Small intestine (tissue), 7 donors: ENCODE measurements around the gene PGAM5. TPM values are rescaled to one million over a fixed set of nuclear protein-coding genes. Genes with fewer than 3 reads are reported as not detected.

ENCODE experiments used
- DNase-seq, 2 donors: peaks; one replicate each; pipeline versions ENCODE4 v3.0.0 to v3.0.0-alpha.2; 2013
- FAIRE-seq: peaks from 2 replicates; lab custom pipeline; 2012; peaks lifted over from hg19 to GRCh38; lab: Jason Lieb, UNC
- H3K27ac ChIP-seq, 3 donors: one replicate each; pipeline ENCODE4 v1.5.1; 2013; ENCODE audit warnings: low read length in 2 of 3, mild to moderate bottlenecking in 2 of 3, control low read depth in 1 of 3, inconsistent platforms in 1 of 3, low read depth in 1 of 3, moderate library complexity in 1 of 3
- H3K27me3 ChIP-seq, 3 donors: one replicate each; pipeline ENCODE4 v1.6.1; 2013; ENCODE audit warnings: low read length in 3 of 3, inconsistent platforms in 1 of 3; ENCODE audit not compliant: control insufficient read depth in 3 of 3, insufficient read depth in 3 of 3
- H3K36me3 ChIP-seq, 3 donors: one replicate each; pipeline ENCODE4 v1.6.1; 2013; ENCODE audit warnings: low read length in 3 of 3, inconsistent platforms in 1 of 3, low read depth in 1 of 3, mild to moderate bottlenecking in 1 of 3, moderate library complexity in 1 of 3; ENCODE audit not compliant: control insufficient read depth in 3 of 3, insufficient read depth in 2 of 3
- H3K4me1 ChIP-seq, 3 donors: one replicate each; pipeline ENCODE4 v1.6.1; 2013; ENCODE audit warnings: low read length in 2 of 3, inconsistent platforms in 1 of 3, low read depth in 1 of 3, mild to moderate bottlenecking in 1 of 3, moderate library complexity in 1 of 3; ENCODE audit not compliant: control insufficient read depth in 3 of 3, insufficient read depth in 2 of 3
- H3K4me3 ChIP-seq, 3 donors: one replicate each; pipeline ENCODE4 v1.5.1; 2013; ENCODE audit warnings: low read length in 3 of 3, control low read depth in 1 of 3, inconsistent platforms in 1 of 3, low read depth in 1 of 3, mild to moderate bottlenecking in 1 of 3, moderate library complexity in 1 of 3
- H3K9me3 ChIP-seq, 2 donors: one replicate each; pipeline ENCODE4 v1.6.1; 2013; ENCODE audit warnings: low read depth in 1 of 2, low read length in 1 of 2; ENCODE audit not compliant: control insufficient read depth in 2 of 2, insufficient read depth in 1 of 2
- WGBS, 3 donors: extraction: QIAGEN DNeasy Blood & Tissue Kit; methylation state at CpG; one replicate each; pipeline ENCODE4 v1.1.7; 2013; 5-methylcytosine and 5-hydroxymethylcytosine counted together
- polyA plus RNA-seq, 4 donors: library from polyadenylated mRNA; stranded (reverse) in 3 of 4; unstranded in 1 of 4; fragments of 200-250 nt in 3 of 4; fragments of 120-200 nt in 1 of 4; gene quantifications; one replicate each; pipeline versions ENCODE4 v1.2.1 to v1.2.3, GENCODE V29; 2013
- donor health status: healthy with polysubstance abuse.
- donor health status: control.
- donor health status: control.
- donor health status: Bipolar disorder and iron deficiency.
- donor health status: healthy.

PGAM5 gene
- polyA plus RNA-seq, 4 donors = 9.5 to 35.5 (median 15.8) TPM

DNA sequence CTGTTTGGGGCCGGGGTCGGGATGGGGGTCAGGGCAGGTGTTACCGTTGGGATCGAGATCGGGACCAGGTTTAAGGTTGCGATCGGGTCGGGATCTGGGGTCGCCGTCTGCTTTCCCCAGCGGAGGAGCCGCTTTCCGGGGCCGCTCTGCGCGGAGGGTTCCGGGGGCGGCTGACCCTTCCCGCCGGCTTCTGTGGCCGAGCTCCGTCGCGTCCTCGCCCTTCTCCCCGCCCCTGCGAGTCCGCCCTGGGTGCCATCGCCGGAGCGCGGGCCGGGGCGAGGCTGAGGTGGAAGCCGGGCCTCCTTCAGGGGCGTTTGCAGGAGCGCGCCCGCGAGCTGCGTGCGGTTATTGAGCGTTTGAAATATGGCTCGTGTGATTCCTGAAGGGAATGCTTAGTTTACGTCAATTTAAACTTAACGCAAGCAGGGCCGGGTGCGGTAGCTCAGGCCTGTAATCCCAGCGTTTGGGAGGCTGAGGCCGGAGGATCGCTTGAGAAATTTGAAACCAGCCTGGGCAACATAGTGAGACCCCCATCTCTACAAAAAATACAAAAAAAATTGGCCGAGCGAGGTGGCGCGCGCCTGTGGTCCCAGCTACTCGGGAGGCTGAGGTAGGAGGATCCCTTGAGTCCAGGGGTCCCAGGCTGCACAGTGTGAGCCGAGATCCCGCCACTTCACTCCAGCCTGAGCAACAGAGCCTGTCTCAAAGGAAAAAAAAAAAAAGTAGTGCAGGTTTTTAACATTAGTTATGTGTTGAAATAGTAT is 620 bp downstream of the PGAM5 start:
- peak overlapping the region; percentile 59 to 96 (median 95) for H3K4me3 ChIP-seq
- WGBS, 3 donors = 3 to 7% (median 6%) methylated on average over 56 to 59 of the region's 59 CpGs

DNA sequence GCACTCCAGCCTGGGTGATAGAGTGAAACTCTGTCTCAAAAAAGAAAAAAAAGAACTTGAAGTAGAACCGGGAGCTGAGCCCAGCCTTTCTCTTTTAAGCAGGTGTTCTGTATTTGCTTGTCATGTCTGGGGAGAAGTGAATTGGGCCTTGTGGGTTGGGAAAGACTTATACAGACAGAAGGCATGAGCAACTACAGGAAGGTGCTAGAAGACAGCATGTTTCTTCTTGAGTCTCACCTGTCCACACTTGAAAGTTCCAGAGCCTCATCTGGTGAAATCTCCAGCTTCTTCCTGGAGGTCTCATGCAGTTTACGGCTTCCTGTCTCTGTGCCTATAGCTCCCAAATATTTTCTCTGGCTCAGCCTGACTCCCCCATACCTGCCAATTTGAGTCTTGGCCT is 2.5 kb downstream of the PGAM5 start:
- peaks cover 2 to 40% (median 4%) of the 10 kb centered on the region in 3 donors for H3K36me3 ChIP-seq
- no peak for DNase-seq
- no peak overlapping the region for H3K4me3 ChIP-seq
- no peak overlapping the region for H3K27ac ChIP-seq
- no peaks in the 10 kb centered on the region for H3K9me3 ChIP-seq
- peaks cover 0 to 6% (median 3%) of the 10 kb centered on the region in 3 donors for H3K4me1 ChIP-seq
- FAIRE-seq = no peak
- no peaks in the 10 kb centered on the region for H3K27me3 ChIP-seq
- 65 to 72% (median 67%) methylated on average over 2 of the region's 2 CpGs for WGBS, 3 donors

More for the DNA sequence above, 620 bp downstream of the PGAM5 start:
- H3K4me1 ChIP-seq = peaks cover 0 to 6% (median 3%) of the 10 kb centered on the region in 3 donors
- peak; percentile 27 to 49 for DNase-seq
- peaks cover 0 to 29% (median 0%) of the 10 kb centered on the region in 3 donors for H3K36me3 ChIP-seq
- peak overlapping the region in 2 of 3 donors; percentile 87 to 92 for H3K27ac ChIP-seq
- H3K9me3 ChIP-seq = no peaks in the 10 kb centered on the region
- no peak for FAIRE-seq
- H3K27me3 ChIP-seq = no peaks in the 10 kb centered on the region

DNA sequence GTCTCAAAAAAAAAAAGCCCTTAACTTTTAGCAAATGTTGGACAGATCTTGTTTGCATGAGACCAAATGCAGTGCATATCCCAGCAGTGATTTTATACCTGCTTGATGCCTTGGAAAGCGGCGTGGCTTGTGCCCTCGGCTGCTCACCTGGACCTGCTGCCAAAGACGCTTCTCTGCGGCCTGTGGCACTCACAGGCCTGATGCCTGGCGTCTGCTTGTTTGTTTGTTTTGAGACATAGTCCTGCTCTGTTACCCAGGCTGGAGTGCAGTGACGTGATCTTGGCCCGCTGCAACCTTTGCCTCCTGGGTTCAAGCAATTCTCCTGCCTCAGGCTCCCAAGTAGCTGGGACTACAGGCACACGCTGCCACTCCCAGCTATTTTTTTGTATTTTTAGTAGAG is 5.2 kb downstream of the PGAM5 start:
- FAIRE-seq = no peak
- H3K4me1 ChIP-seq = peaks cover 0 to 6% (median 0%) of the 10 kb centered on the region in 3 donors
- no peaks in the 10 kb centered on the region for H3K9me3 ChIP-seq
- no peak for DNase-seq
- no peak overlapping the region for H3K27ac ChIP-seq
- H3K36me3 ChIP-seq = peaks cover 6 to 63% (median 15%) of the 10 kb centered on the region in 3 donors
- 79 to 87% (median 86%) methylated on average over 9 of the region's 9 CpGs for WGBS, 3 donors
- H3K27me3 ChIP-seq = no peaks in the 10 kb centered on the region
- no peak overlapping the region for H3K4me3 ChIP-seq

DNA sequence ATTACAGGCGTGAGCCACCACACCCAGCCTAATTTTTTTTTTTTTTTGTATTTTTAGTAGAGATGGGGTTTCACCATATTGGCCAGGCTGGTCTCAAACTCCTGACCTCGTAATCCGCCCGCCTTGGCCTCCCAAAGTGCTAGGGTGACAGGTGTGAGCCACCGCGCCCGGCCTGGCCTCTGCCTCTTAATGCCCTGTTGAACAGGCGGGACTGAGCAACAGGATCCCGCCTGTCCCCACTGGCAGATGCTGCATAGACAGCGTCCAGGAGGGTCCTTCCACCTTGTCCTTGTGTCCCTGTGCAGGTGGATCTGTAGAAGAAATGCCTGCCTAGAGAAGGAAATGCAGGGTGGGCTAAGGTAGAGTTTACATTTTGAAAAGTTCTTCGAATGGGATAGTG is 5.7 kb downstream of the PGAM5 start:
- no peak for DNase-seq
- Histone ChIP-seq H3K36me3 (peaks cover 10 to 67% (median 15%) of the 10 kb centered on the region in 3 donors), H3K4me1 (peaks cover 0 to 5% (median 0%) of the 10 kb centered on the region in 3 donors), H3K4me3 (no peak overlapping the region), H3K27ac (no peak overlapping the region), H3K27me3 (no peaks in the 10 kb centered on the region), H3K9me3 (no peaks in the 10 kb centered on the region)
- WGBS, 3 donors = 78 to 90% (median 83%) methylated on average over 11 of the region's 11 CpGs
- no peak for FAIRE-seq

DNA sequence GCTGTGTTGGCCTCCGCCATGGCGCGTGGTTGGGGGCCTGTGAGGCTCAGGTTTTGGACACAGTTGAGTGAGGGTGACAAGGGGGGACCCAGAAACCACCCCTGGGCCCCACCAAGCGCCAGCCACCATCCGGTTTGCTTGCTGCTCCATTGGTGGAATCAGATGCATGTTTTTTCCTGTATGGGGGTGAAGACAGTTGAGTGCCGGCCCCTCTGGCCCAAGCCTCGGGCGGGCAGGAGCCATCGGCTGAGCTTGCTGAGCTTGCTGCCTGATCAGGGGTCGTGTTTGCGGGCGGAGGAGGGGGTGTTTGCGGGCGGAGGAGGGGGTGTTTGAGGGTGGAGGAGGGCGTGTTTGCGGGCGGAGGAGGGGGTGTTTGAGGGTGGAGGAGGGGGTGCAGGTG is 6.4 kb downstream of the PGAM5 start:
- Histone ChIP-seq H3K27me3 (no peaks in the 10 kb centered on the region), H3K9me3 (no peaks in the 10 kb centered on the region), H3K27ac (no peak overlapping the region), H3K36me3 (peaks cover 10 to 73% (median 15%) of the 10 kb centered on the region in 3 donors), H3K4me3 (no peak overlapping the region), H3K4me1 (no peaks in the 10 kb centered on the region)
- DNase-seq (no peak), FAIRE-seq (no peak)
- WGBS, 3 donors = 86 to 91% (median 90%) methylated on average over 17 of the region's 17 CpGs

DNA sequence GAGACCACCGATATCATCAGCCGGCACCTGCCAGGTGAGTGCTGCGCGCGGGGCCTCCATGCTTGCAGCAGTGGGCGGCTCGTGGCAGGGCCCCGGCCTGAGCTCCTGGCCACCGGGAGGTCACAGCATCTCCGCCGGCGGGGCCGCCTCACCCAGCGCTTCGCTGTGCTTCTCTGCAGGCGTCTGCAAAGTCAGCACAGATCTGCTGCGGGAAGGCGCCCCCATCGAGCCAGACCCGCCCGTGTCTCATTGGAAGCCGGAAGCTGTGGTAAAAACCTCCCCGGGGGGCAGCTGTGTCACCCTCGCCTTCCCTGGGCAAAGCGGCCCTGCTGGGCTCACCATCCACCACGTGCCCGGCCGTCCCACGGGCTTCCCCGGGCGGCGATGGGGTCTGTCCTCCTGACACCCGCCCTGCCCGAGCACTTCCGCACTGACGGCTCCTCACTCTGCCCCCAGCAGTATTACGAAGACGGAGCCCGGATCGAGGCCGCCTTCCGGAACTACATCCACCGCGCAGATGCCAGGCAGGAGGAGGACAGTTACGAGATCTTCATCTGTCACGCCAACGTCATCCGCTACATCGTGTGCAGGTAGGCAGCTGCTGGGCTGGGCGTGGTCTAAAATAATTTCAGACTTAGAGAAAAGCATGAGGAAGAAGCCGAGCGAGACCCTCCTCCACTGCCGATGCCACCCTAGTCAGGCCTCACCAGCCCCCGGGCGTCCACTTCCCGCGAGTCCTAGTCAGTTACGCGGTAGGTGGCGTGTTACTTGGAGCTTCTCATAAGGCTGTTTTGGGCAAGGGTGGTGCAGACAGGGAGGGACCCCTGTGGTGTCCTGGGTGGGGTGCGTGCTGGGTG is 7.1 kb downstream of the PGAM5 start:
- WGBS, 3 donors = 96 to 97% (median 96%) methylated on average over 47 to 61 of the region's 61 CpGs

DNA sequence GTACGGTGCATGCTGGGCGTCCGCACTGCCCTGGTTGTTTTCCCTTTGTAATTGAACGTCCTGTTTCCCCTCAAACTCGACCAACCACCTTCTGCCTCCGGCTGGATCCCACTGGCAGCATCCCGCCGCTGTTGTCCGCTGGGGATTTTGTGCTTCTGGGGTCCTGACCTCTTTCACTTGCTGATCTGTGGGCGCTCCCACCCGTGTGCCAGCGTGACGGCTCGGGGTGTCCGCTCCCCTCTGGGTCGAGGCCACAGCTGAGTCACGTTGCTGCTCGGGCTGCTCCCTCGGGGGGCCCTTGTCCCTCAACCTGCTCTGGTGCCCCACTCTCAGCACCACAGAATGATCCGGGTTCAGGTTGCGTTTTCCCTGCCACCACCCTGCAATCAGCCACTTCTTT is 8.0 kb downstream of the PGAM5 start:
- Histone ChIP-seq H3K27me3 (no peaks in the 10 kb centered on the region), H3K9me3 (no peaks in the 10 kb centered on the region), H3K27ac (no peak overlapping the region), H3K36me3 (peaks cover 10 to 82% (median 19%) of the 10 kb centered on the region in 3 donors), H3K4me1 (no peaks in the 10 kb centered on the region), H3K4me3 (no peak overlapping the region)
- FAIRE-seq (no peak), DNase-seq (no peak)
- 92 to 95% (median 95%) methylated on average over 13 to 21 of the region's 21 CpGs for WGBS, 3 donors

More for the DNA sequence above, 7.1 kb downstream of the PGAM5 start:
- no peaks in the 10 kb centered on the region for H3K9me3 ChIP-seq
- no peaks in the 10 kb centered on the region for H3K4me1 ChIP-seq
- H3K27me3 ChIP-seq = no peaks in the 10 kb centered on the region
- DNase-seq = no peak
- H3K27ac ChIP-seq = no peak overlapping the region
- H3K4me3 ChIP-seq = no peak overlapping the region
- no peak for FAIRE-seq
- H3K36me3 ChIP-seq = peaks cover 10 to 78% (median 15%) of the 10 kb centered on the region in 3 donors
